Measurements from ENCODE around the gene RPL22L1.
"Not testable (repeated sequence)": the region's sequence is repeated elsewhere in the genome, so short reads cannot be mapped to it uniquely, and the experiment has no call there.

RPL22L1 gene

DNA sequence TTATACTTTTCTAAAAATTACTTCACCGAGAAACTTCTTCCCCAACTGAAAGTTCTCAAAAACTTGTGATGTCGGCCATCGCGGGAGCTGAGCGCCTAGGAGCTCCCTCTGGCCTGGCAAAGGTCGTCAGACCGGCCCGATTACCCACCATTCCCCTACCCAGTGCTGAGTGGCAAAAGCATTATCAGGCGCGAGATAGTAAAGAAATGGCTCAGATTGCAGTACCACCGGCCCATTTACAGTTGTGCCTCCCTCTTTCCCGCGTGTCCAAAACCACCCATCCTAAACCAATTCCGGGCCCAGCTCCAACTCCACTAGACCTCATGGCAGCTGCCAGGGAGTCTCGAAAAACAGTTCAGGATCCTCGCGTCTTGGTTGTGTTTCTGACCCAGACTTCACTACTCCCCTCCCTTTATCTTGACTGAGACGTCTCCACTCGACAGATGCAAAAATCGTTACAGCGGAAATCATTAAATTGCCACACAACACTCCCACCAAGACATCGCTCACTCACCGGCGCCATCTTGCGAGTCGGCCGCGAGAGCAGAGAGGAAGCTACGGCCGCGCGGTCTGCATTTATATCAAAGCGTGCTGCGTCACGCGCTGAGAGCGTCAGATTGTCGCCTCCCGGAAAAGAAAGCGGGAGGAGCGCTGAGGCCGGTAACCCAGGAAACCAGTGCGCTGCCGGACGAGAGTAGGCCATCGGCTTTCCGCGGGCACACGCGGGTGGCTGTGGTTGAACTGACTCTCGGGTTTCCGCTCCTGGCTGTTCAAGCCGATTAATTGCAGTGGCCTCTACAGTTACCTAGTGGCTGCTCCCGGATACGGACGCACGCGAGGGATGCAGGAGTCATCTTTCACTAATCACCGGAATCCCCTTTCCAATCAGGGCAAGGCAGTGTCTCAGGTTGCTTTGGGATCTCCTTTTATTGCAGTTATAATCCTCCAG, at the start of gene RPL22L1:
Gene RPL22L1 (minus strand): TSS at position 551 of the 949 bp plus-strand sequence. CDS start 28 bp downstream, at position 523.
- DNase-seq, result no peak

DNA sequence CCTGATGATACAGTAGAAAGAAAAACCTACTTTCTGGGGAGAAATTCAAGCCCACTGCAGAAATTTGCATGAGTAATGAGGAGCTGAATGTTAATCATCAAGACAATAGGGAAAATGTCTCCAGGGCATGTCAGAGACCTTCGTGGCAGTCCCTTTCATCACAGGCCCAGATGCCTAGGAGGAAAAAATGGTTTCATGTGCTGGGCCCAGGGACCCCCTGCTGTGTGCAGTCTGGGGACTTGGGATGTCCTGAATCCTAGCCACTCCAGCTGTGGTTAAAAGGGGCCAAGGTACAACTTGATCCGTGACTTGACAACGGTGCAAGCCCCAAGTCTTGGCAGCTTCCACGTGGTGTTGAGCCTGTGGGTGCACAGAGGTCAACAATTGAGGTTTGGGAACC, 48.7 kb upstream of the RPL22L1 start:
- DNase-seq, result no peak

- DNase-seq, result no peak
Observed at GRCh38 chr3:170914690-170915089, 44.7 kb upstream of the RPL22L1 start.

GRCh38 chr3:170914212-170914611, 44.2 kb upstream of the RPL22L1 start:
- no peak for DNase-seq

DNA sequence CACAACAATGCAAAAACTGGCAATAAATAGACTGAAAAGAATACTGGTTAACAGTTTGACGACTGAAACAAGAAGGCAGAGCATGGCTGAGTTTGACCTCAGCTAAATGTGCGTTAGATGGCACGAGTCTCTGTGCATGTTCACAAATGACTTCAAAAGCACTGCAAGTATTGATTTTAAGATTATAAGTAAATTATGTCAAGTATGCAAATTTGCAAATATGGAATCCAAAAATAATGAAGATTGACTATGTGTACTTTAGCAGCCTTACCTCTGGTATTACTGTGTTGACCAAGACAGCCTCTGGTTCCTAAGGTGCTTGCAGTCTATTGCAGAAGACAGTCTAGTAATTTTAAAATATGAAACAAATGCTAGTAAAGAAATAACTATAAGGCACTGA, 41.1 kb upstream of the RPL22L1 start:
- DNase-seq, result no peak

GRCh38 chr3:170910542-170910941, 40.5 kb upstream of the RPL22L1 start:
- DNase-seq, result no peak

DNA sequence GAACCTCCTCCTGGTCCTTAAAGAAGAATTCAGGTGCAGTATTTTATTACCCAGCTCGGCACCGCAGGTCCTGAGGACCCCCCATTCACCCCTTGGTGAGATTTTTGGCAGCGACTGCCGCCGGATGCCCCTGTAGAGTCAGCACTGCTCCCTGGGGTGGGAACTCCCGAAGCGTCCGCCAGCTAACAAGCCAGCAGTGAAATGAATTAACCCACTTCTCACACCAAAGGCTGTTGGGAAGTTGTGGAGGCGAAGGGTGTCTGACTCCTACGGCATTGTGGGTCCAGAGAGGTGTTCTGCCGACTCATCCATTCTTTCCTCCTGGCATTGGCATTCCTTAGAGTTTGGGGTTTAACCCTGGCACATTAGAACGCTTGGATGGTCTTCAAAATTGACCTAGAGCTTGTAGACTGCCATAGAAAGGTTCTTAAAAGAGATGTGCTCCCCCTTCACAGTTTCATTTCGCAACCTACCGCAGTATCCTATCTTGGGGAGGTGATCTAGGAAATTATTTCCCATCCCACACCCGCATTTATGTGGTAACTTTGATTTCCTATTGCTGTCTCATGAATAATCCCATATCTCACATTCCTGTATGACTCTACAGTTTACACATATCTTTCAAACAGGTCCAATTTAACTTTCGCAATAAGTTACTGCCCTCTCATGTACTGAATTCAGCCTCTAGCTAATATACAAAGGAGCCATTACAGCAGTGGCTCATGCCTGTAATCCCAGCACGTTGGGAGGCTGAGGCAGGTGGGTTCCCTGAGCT, 39.3 kb upstream of the RPL22L1 start:
- no peak for DNase-seq

GRCh38 chr3:170908235-170909116, 38.5 kb upstream of the RPL22L1 start, which contains the start of gene EIF5A2:
TSS of gene EIF5A2 (minus strand) at chr3:170908637. CDS start at chr3:170907806, 831 bp downstream.
- no peak for DNase-seq

DNA sequence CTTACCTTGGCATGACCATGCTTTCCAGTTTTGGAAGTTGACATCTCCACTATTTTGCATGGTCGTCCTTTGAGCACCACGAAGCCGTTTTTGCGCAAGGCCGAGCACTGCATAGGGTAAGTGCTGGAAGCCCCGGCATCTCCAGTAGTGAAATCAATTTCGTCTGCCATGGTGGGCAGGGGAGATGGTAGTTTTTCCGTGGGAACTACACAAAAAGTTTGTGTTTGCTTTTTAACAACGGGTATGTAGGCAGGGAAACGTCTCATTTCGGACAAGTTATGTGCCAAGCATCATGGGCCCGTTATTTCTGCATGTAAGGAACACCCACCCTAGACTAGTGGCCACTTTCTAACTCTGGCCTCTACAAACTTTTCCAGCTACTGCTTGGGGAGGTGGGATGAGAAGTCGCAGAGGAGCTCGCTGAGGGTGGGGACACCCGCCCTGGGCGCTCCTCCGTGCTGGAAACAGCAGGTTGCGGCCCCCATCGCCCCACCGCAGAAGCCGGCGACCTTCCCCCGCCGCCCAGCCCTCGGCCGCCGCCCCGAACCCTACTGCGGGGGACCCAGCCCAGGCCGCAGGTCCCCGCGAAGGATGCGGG, 37.7 kb upstream of the RPL22L1 start:
- DNase-seq, result no peak

DNA sequence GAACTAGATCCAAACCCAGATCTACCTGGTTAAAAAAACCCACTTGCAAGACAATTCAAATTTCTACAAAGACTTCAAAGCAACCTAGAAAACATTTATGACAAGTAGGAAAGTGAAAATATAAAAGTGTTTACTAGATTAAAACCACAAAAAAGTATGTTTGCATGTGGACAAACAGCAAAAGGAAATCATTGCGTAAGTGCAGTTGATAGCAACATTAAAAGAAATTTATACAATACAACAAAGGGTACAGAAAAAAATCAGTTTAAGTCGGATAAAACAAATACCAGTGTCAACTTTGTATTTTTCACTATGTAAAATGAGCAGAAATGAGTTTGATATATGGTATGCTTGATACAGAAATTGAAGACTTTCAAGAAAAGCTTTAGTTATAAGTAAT, 35.9 kb upstream of the RPL22L1 start:
- no peak for DNase-seq

GRCh38 chr3:170903123-170903522, 33.1 kb upstream of the RPL22L1 start:
- DNase-seq, result no peak

GRCh38 chr3:170899455-170899854, 29.5 kb upstream of the RPL22L1 start:
- DNase-seq, result no peak

DNA sequence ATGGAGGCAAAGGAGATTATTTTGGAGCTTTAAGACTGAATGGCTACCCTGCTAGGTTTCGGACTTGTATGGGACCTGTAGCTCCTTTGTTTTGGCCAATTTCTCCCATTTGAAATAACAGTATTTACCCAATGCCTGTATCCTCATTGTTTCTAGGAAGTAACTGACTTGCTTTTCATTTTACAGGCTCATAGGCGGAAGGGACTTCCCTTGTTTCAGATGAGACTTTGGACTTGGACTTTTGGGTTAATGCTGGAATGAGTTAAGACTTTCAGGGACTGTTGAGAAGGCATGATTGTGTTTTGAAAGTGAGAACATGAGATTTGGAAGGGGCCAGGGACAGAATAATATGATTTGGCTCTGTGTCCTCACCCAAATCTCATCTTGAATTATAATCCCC, 28.0 kb upstream of the RPL22L1 start:
- no peak for DNase-seq

- not testable (repeated sequence) for DNase-seq
Observed at GRCh38 chr3:170897199-170897598, 27.2 kb upstream of the RPL22L1 start.

DNA sequence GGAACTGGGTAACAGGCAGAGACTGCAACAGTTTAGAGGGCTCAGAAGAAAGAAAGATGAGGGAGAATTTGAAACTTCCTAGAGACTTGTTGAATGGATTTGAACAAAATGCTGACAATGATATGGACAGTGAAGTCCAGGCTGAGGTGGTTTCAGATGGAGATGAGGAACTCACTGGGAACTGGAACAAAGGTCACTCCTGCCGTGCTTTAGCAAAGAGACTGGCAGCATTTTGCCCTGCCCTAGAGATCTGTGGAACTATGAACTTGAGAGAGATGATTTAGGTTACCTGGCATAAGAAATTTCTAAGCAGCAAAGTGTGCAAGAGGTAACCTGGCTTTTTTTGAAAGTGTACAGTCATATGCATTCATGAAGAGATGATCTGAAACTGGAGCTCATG, 26.8 kb upstream of the RPL22L1 start:
- no peak for DNase-seq

GRCh38 chr3:170896333-170896732, 26.3 kb upstream of the RPL22L1 start:
- not testable (repeated sequence) for DNase-seq

DNA sequence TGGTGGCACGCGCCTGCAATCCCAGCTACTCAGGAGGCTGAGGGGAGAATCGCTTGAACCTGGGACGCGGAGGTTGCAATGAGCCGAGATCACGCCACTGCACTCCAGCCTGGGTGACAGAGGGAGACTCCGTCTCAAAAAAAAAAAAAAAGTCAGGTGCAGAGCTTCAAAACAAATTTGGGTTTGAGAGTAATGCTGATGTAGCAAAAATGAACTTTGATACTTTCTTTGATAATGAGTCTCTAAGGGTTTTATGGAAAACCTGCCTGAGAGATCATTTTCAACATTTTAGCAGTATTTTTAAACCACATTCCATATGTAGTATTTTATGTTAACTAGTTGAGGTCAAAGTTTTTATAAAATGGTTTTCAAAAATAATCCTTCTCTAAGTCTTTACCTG, 23.9 kb upstream of the RPL22L1 start:
- no peak for DNase-seq

GRCh38 chr3:170889630-170890029, 19.6 kb upstream of the RPL22L1 start:
- DNase-seq, result no peak

DNA sequence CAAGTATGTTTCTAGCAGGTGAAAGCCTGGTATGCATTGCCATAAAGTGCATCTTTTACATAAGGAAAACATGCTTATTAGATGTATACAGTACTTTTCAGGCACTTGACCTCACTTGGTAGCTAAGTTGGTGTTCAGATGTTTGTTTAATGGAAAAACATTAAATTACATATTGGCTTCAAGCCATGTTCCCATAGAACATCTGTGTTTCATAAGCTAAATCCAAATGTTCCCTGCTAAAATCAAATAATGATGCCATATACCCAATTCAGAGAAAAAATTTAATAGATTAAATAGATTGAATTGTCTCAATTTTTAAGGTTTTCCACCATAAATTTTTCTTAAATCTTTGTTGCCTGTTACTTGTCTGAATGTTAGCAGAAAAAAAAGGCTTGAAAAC, 19.1 kb upstream of the RPL22L1 start:
- no peak for DNase-seq

- DNase-seq, result not testable (repeated sequence)
Observed at GRCh38 chr3:170884109-170884930, 14.3 kb upstream of the RPL22L1 start.

- not testable (repeated sequence) for DNase-seq
Observed at GRCh38 chr3:170878688-170879087, 8.7 kb upstream of the RPL22L1 start.

Measured in NCI-H187 treated with DMSO at 0.1 percent for 48 hours (cell line).